NCI-H526 treated with DMSO at 0.1 percent for 48 hours (cell line): Measurements from ENCODE around the gene CLVS2.

Source experiments
- DNase-seq: peaks from one replicate; lab custom pipeline; 2025; lab: John Stamatoyannopoulos, UW

The CLVS2 gene

GRCh38 chr6:122995921-122996793 is at the start of gene CLVS2:
CLVS2 (plus strand) TSS chr6:122996235; CDS start chr6:122997778, 1,543 bp downstream.
- no peak for DNase-seq

DNA sequence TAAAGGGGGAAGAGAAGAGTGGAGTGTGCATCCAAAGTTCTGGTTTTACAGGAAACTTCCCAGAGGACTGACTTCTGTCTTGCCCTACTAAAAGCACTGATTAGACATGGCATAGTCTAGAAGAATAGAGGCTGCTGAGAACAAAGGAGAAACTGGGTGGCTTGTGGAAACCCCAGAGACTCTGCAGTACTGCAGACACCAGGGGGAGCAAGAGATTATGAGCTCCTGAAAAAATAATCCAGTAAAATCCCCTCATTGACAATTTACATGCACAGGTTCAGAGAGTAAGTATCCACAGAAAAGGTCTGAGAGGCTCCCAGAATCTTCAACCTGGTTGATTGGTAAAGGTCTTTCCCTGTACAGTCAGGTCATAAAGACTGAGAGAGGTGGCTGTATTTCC is 48.7 kb upstream of the CLVS2 start:
- no peak for DNase-seq

DNA sequence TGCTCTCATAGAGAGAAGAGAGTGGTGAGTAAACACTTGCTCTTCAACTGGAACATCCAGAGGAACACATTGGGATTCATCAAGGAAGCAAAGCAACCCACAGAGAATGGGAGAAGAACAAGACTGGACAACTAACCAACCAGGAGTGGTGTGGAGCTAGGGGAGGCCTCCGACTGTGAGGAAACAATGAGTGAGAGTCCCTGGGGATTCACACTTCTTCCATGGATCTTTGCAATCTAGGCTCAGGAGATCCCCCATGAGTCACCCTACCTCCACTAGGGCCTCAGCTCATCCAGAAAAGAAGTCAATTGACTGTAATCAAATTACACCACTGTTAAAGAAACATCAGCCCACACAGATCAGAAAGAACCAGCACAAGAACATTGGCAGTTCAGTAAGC is 42.3 kb upstream of the CLVS2 start:
- DNase-seq, result no peak

DNA sequence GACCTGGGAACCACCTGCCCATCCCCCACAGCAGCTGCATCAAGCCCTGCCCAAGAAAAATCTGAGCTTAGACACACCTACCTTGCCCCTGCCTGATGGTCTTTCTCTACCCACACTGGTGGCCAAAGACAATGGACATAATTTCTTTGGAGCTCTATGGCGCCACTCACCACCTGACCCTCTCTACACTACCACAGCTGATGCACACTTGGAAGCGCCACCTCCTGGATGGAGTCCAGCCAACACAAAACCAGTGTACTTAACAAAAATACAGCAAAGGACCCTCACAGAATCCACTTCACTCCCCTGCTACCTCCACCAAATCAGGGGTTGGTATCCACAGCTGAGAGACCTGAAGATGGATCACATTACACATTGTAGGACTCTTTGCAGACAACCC is 39.7 kb upstream of the CLVS2 start:
- no peak for DNase-seq

GRCh38 chr6:122962000-122962624 is 33.9 kb upstream of the CLVS2 start:
- no peak for DNase-seq

GRCh38 chr6:122969999-122970533 is 26.0 kb upstream of the CLVS2 start:
- no peak for DNase-seq

GRCh38 chr6:122977180-122977579 is 18.9 kb upstream of the CLVS2 start:
- no peak for DNase-seq

GRCh38 chr6:122984393-122984792 is 11.6 kb upstream of the CLVS2 start:
- DNase-seq, result no peak

GRCh38 chr6:122994256-122994655 is 1.8 kb upstream of the CLVS2 start:
- no peak for DNase-seq

- no peak for DNase-seq
Observed at GRCh38 chr6:122996794-122997505, 915 bp downstream of the CLVS2 start.

GRCh38 chr6:122997541-122998150 is 1.6 kb downstream of the CLVS2 start:
- DNase-seq, result no peak

DNA sequence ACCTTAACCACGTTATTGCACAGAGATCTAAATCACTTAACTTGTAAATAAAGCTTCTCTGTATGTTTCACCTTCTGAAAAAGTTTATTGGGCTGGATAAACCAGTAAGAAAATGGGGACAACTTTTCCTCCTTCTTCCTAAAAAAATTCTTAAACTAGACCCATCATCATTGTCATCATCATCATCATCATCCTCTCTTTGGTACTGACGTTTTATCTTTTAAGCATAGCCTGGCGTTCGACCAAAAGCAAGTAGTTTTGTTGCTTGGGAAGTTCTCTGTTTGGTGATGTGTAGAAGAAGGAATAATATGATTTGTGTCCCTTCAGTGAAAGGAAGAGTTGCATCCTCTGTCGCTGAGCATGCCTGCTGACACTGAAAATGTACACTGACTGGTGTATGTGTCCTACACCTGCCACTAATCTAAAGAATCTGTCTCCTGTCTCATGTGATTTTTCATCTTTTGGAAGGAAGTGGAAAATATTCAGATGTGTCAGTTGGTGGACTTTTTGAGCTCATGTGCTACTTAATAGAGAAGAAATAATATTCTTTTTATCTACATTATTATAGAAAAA is 2.5 kb downstream of the CLVS2 start:
- DNase-seq, result no peak

GRCh38 chr6:123000244-123000770 is 4.3 kb downstream of the CLVS2 start:
- no peak for DNase-seq

- no peak for DNase-seq
Observed at GRCh38 chr6:123001540-123001939, 5.5 kb downstream of the CLVS2 start.

DNA sequence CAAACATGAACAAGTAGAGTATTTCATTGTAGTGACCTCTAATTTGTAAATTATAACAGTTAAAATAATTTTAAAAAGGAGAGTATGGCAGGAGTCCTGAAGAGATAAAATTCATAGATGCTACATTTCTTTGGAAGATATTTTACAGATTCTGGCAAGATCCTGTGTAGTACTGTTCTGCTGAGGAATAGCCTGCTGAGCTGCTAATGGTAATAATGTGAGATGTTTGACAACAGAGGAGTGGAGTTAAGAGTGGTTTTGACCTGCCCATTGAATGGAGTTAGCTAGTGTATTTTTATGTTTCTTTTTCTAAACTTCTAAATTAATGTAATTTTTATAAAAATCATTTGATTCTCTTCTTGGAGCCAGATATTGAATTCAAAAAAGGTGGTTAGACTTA is 11.8 kb downstream of the CLVS2 start:
- no peak for DNase-seq

DNA sequence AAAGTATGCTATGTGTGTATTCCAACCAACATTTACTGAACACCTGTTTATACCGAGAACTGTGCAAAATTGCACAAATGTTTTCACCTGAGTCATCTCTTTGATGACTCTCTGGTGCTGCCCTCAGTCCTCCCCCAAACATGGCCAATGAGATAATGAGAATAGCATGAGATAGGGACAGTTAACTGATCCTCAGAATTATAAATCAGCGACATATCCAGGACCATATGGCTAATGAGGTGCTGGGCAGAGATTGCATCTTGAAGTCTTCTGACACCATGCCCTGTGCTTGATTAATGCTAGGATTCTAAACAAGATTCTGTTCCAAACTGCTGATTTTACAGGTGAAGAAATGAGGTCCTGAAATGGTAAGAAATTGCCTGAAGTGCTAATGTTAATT is 13.0 kb downstream of the CLVS2 start:
- no peak for DNase-seq

DNA sequence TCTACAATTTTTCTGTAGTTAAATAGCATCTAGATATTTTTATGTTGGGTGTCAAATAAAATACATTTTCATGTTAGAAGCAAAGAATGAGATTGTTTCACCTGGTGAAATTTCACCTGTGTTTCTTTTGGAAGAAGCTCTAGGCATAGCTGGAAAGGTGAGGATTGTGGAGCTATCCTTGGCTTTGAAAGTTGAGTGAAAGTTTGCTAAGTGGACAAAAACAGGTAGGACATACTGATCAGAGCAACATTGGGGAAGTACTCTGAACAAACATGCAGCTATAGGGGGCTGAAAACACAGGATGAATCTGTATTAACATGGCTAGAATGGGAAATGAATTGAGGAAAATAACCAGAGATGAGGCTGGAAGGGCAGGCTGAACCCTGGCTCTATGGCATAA is 18.8 kb downstream of the CLVS2 start:
- DNase-seq, result no peak

- no peak for DNase-seq
Observed at GRCh38 chr6:123016431-123017103, 20.5 kb downstream of the CLVS2 start.

- DNase-seq, result no peak
Observed at GRCh38 chr6:123017104-123017682, 21.2 kb downstream of the CLVS2 start.

DNA sequence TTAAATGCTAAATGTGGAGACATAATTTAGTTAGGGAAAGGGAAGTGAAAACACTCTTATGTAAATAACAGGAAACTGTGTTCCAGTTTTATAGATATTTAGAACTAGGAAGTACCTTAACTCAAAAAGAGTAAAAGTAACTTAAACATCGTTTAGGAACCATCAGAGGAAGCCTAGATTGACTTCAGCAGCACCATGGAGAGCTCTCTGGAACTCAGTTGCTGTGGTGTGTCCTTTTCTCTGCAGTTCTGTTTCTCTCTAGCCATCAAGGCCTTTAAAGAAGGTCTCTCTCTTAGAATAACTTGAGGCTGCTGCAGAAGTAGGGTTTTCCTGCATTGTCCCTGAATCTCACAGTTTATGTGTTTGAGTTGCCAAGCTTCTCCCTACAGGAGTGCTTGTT is 26.9 kb downstream of the CLVS2 start:
- no peak for DNase-seq

GRCh38 chr6:123024976-123025375 is 28.9 kb downstream of the CLVS2 start:
- DNase-seq, result no peak
